Measurements from ENCODE around the gene PDILT.

GRCh38 chr16:20411055-20411454 is 6.5 kb upstream of the PDILT start:
- TF ChIP-seq CTCF (conservative IDR thresholded peaks at IDR 0.05) (no peak), ZFX (IDR thresholded peaks at IDR 0.05) (no peak)
